HT1080 (cell line): Measurements from ENCODE around the gene TFDP3. TPM values are rescaled to one million over a fixed set of nuclear protein-coding genes. Genes with fewer than 3 reads are reported as not detected.

Experiments used
- DNase-seq: peaks from one replicate; pipeline ENCODE4 v3.0.0-alpha.2; 2015; ENCODE audit warnings: low read depth
- polyA plus RNA-seq, 2 experiments: library from polyadenylated mRNA; depleted of rRNA; stranded (reverse); fragments of >200 nt; gene quantifications; 2 replicates each; pipeline ENCODE4 v1.2.3, GENCODE V29; 2015
- total RNA-seq: library from RNA; depleted of rRNA; stranded (reverse); fragments of >200 nt; shearing (Covaris generic); gene quantifications from 2 replicates; pipeline ENCODE4 v1.2.3, GENCODE V29; 2014; rRNA removed

TFDP3 gene, protein sequence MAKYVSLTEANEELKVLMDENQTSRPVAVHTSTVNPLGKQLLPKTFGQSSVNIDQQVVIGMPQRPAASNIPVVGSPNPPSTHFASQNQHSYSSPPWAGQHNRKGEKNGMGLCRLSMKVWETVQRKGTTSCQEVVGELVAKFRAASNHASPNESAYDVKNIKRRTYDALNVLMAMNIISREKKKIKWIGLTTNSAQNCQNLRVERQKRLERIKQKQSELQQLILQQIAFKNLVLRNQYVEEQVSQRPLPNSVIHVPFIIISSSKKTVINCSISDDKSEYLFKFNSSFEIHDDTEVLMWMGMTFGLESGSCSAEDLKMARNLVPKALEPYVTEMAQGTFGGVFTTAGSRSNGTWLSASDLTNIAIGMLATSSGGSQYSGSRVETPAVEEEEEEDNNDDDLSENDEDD
- not detected in 2 replicates for total RNA-seq
- polyA plus RNA-seq (2015; cell fraction: cytosol; rRNA removed) = 0.07 TPM in 1 of 2 replicates, not detected in the other
- not detected in 2 replicates for polyA plus RNA-seq (2015; cell fraction: nucleus; rRNA removed)

DNA sequence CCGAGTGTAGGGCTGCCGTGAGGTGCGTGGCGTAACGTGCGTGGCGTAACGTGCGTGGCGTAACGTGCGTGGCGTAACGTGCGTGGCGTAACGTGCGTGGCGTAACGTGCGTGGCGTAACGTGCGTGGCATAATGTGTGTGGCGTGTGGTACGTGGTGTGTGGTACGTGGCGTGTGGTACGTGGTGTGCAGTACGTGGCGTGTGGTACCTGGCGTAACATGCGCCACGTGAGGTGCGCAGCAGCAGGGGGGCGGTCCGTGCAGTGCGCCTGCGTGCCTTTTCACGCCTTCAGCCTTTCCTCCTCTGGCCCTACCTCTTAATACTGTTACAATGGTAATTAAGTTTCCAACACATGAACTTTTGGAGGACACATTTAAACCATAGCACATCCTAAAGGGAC is at the start of gene TFDP3:
TFDP3 (minus strand) TSS at position 26 of the 400 bp plus-strand sequence. CDS start 95 bp downstream, outside the sequence.
- no peak for DNase-seq

DNA sequence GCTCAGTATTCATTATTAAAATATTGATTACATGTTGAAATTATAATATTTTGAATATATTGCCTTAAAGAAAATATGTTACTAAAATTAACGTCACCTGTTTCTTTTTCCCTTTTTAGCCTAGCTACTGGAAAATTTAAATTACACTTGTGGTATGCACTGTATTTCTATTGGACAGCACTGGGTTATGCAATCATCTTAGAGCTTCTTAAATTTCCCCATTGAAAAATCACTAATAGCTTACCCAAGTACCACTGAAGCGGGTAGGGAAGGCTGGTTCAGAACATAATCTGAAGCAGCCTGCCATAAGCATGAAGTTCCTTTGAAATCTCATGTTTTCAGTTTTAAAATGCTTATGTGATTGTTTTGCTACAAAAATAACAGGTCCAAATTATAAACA is 49.5 kb upstream of the TFDP3 start:
- no peak for DNase-seq

DNA sequence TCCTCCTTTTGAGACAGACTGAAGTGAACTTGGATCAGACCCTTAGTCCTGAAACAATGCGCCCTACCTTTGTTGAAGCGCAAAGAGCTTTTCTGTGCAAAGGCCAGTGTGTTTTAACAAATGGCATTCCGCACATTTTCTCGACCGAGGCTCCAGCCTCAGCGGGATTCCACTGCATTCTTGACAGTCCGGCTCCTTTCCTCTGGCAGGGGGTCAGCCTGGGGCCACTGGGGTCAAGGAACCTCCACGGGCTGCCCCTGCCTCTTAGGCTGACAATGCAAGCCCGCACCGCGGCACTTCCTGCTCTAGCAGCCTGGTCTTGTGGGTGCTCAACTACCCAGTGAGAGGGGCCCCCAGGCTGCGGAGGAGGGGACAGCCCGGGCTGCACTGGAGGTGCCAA is 47.2 kb upstream of the TFDP3 start:
- no peak for DNase-seq

DNA sequence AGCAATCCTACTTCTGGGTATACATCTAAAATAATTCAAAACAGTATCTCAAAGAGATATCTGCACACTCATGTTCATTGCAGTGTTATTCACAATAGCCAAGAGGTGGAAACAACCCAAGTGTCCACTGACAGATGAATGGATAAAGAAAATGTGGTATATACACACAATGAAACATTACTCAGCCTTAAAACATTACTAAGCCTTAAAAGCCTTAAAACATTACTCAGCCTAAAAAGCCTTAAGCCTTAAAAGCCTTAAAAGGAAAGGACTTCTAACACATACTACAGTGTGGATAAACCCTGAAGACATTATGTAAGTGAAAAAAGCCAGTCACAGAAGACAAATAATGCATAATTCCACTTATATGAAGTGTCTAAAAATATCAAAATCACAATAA is 40.3 kb upstream of the TFDP3 start:
- peak; percentile 1 for DNase-seq

DNA sequence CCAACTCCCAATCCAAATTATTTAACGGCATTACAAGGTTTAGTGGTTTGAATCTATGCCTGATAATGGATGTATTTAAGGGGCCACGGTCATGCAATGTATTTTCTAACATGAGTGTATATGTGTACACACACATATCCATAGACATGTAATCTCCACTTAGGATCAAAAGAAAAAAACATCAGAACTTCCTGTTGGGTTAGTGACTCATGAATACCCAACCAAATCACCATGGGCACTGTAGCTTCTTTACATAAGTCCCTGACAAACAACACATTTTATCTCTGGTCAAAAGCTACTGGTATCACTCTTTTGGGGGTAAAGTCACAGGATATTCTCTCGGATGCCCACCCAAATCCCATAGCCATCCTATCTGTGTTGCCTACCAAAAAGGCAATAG is 36.5 kb upstream of the TFDP3 start:
- peak; percentile 60 for DNase-seq

DNA sequence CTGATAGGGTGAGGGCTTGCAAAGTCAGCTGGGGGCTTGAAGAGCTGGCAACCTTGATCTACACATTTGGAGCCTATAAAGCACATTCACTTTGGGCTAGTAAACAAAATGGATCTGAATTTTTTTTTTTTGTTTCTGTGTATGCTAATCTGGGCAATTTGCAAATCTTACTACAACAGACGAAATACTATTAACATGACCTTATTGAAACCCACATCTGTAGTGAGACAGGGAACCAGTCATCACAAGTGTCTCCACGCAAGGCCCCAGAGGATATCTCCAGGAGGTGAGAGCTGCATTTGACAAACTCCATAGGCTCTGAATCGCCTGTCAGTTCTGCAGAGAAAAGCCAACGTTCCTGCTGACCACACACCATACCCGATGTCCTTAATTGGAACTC is 33.0 kb upstream of the TFDP3 start:
- no peak for DNase-seq

DNA sequence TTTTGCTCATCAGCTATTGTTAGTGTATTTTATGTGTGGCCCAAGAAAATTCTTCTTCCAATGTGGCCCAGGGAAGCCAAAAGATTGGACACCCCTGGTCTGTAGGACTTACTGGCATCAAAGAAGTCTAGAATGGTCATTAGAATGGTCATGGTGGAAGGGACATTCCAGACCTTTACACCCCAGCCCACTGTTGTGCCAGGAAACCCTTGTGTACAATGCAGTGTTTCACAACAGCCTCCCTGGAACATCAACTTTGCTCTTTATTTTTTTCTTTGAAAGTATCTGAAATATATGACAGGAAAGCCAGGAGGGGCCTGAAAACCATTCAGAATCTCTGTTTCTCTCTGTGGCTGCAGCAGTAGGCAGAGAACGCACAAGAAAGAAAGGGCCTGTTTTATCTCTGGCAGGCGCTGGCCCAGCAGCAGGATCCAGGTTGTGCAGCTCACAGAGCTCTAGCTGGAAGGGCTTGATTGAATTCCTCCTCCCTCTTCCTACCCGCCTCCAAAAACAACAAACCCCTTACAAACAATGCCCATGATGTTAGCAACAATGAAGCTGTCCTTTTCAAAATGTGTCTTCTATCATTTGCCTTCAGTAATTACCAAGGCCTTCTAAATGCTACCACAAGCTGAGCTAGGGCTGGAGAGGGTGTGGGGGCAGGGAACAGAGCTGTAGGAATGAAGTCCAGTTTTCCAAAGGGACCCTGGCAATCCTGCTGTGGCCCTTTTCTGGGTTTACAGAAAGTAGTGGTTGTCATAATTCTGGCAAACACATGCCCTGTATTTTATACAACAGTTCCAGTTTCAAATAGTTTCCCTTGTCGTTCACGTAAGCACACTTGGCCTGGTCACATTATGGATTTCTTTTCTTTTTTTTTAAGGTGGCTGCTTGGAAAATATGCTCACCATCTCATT is 32.3 kb upstream of the TFDP3 start:
- no peak for DNase-seq

DNA sequence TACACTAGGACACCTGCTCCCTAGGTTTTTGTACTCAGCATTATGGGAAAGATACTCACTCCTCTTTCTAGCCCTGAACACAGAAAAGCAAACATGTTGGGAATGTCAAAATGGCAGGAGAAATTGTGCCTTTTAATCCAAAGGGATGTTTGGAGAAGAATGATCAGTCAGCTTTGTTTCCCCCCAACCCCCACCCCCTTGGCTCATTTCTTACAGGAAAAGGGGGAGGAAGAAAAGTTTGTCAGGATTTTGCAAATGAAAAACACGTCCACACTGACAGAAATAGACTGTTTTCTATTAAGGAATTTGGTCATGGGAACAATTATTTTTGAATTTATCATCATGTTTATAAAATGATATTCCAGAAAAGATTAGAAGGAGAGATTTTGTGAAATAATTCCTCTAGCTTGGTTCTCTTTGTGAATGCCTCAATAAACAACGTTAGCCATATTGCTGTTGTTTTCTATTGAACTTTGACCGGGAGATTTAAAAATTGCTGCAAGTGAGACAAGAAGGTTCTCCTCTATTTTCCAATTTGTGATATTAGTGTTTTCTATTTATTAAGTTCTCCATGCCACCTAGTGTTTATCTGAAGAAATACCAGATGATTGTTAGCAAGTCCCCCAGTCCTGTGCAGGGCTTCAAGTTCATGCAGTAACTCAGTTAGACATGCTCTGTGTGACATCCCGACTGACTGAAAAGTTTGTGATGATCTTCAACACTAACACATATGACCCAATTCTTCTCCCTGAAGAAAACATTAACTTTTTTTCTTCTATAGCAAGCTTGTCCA is 31.3 kb upstream of the TFDP3 start:
- DNase-seq = no peak

DNA sequence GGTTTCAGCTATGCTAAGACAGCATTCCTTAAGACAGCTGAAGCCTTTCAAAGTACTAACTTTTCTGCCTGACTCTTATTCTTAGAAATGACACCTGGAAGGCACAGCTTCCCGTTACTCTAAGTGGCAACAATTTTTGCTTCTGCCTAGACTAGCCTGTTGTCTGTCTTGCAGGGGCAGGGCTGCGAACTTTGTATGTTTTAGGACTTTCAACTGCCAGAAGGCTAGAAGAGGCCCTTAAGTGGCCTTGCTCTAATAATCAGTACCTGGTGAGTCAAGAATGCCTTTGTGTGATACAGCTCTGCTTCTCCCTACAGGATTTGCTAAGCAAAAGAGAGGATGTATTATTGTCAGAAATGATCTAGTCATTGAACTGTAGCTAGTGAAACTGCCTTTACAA is 30.0 kb upstream of the TFDP3 start:
- no peak for DNase-seq

DNA sequence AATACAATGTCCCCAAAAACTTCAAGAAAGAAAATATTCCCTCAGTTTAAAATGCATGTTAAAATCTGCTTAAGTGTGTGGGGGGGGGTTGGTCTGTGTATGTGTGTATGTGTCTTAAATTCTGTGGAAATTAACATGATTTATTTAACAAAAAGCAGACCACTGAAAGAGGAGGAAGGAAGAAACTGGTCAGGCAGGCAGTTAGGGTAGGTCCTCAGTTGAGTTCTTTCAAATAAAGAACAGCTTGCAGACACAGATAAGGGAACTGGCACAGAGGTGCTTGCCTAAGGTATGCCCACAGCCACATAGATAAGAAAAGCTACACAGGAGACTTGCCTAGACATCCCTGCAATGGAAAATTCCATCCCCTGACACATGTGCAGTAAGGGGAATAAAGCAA is 28.8 kb upstream of the TFDP3 start:
- DNase-seq = no peak

DNA sequence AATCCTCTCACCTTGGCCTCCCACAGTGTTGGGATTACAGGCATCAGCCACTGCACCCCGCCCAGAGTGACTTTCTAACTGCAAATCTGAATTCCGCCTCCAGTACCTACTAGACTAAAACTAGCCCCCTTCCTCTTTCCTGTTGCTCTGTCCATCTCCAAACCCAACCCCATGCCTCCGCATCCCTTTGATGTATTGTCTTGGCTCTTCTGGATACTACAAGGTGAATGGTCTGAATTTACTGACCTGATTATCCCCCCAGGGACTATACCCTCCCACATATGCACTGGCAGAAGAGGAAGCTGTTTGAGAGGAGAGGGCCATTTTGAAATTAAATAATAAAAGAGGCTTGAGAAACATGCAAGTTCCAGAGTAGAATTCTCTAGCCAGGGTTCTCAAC is 17.7 kb upstream of the TFDP3 start:
- DNase-seq = no peak

DNA sequence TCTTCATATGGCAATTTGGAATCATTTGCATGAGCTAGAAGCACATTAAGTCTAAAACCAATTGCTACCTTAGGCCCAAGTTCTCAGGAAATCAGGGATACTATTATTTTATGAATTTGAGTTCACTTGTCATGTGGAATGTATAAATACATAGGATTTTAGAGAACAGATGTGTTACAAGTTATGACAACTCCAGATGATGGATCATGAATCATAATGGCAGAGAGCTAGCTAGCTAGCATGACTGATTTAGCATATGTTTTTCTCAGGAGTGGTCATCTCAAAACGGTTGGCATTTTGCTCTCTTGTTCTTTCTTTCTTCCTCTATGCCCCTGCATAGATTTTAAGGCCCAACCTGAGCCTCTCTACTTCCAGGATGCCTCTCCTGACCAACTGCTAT is 14.2 kb upstream of the TFDP3 start:
- no peak for DNase-seq

DNA sequence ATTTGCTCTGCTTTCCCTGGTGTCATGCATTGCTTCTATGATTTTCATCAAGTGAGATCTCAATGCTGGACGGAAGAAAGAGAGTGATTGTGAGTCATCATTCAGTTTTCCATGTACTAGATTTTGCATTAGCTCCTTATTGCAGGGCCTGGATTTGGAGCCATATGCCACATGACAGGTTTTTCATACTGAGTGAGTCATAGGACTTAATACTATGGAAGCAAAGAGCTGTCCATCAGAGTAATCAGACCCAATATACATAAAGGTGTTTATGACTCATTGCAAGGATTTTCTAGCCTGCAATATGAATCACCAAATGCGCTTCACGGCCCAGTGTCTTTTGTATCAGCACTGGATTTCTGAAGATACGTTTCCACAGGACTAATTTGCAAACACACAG is 11.2 kb upstream of the TFDP3 start:
- DNase-seq = peak; percentile 90

DNA sequence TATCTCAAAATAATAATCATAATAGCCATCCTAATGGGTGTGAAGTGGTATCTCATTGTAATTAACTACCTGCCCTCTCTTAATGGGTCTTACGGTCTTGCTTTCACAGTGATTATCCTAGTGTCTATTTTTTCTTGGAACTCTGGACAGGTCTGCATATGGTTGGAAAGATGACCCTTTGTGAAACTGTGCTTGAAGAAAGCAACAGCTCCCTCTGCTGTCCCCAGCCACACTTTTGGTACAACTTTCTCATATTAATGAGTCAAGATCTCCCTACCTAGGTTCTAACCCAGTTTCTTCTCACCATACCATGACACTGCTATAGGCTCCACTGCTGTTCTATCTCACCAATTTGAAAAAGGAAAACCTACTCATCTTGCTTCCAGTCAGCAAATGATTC is 2.4 kb downstream of the TFDP3 start:
- DNase-seq = peak; percentile 10

DNA sequence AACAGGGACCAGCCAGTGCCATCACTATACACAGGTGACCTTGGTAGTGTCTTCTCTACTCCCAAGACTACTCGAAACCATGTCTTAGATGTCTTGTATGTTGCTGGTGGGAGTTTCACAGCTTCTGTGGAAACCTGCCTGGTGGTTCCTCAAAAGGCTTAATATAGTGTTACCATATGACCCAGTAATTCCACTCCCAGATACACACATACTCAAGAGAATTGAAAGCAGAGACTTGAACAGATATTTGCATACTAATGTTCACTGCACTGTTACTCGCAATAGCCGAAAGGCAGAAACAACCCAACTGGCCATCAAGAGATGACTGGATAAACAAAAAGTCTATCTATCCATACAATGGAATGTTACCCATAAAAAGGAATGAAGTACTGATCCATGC is 3.1 kb downstream of the TFDP3 start:
- DNase-seq = no peak

DNA sequence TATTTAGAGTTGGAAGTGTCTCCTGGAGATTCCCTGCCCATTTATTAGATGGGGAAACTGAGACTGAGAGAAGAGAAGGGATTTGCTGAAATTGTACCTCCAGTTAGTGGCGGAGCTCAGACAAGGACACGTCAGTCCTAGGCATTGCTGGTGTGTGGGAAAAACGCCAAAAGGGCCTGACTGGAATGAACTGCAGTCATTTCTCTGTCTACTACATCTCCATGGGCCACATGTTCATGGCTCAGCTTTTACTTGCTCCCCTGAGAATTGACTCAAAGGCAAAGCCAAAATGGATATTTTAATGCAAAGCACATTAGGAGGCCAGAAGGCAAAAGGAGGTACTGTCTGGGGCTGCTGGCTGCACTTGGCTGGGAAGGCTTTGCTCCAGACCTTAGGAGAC is 3.9 kb downstream of the TFDP3 start:
- no peak for DNase-seq

DNA sequence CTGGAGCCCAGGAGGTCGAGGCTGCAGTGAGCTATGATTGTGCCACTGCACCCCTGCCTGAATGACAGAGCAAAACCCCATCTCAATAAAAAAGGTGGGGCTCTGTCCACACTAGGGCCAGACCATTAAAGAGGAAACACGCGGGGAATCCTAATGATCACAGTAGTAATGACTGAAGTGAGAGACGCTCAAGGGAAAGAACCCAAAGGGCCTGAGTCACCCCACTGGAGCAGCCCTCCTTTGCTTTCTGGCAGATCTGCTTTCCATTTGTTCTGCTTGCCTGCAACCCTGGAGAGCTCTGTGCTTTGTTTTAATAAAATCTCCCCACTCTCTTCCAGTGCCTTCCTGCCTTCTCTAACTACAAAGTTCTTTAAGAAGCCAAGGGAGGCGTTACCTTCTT is 5.0 kb downstream of the TFDP3 start:
- no peak for DNase-seq

DNA sequence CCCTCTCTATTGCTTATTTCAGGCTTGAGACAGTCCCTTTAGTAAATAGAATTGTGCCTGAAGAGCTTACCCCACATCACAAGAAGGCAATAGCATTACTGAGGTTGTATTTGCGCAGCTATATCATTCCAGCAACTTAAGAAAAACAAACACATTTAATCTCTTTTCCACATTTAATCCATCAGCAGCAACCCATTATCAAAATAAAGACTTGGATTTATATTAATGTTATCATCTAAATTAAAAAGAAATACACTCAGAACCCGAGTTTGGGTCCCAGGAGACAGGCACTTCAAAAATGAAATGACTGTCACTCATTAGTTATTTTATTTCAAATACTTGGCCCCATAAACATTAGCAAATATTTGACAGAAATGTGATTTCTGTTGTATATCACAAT is 10.4 kb downstream of the TFDP3 start:
- DNase-seq = no peak

DNA sequence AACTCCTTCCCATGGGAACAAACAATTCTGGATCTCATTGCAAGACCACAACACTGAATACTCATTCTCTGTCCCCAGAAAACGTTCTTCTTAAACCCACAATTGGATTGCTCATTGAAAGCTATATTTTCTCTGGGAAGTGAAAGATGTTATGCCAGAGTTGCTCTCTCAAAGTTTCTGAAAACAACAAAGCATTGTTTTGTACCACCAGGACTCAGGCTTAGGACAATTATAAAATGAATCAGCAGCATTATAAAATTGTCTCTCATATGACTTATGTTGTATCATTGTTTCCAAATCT is 26.5 kb downstream of the TFDP3 start:
- no peak for DNase-seq

DNA sequence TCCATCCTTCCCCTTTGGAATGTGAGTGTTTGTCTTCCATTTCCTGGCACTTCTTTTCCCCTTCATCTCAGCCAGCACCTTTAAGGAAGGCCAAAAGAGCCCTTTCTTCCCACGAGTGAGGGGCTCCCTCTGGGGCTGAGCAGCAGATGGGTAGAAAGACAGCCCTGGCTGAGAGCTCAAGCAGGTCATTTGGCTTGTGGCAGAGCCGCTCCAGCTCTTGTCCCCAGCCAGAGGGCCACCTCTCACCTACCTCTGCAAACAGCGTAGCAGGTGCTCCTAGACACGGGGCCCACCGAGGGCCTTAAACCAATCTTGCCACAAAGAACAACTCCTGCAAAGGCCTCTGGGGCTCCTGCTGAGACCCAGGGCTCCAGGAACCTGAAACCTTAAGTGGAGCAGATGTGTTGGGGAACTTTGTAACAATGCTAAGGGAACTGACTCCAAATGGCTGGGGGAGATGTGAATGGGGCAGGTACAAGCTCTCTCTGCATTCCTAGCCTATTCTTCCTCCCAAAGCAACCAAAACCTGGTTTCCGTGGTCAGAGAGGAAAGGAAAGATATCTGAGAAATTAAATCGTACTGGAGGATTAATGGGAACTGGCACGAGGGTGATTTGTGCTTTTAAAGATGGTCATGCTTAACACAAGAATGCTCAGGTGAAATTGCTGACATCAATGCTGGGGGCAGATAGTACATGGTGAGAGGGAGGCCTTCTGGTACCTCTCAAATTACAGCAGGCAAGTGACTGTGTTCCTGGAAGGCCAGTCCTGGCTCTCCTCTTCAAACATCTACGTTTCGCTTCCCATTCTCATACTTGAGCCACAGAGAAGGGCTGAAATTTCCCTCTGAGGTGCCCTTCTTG is 27.0 kb downstream of the TFDP3 start:
- DNase-seq = peak; percentile 57

DNA sequence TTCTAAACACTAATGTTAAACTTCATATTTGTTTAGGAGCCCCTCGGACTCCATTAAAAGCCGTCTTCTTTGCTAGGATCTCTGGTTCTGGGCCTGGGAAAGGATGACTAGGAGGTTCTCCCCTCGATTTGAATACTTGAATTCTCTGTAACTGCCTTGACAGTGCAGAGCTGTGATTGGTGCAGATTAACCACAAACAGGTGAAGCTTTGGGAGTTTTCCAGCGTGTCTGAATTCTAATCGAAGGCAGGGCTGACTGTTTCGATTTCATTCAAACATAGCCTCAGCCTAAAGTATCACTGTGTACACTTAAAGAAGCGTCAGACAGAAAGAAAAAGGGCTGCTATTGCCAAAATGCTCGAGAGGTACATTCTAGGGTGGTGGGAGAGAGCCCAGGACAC is 29.0 kb downstream of the TFDP3 start:
- DNase-seq = no peak
